Uterus (tissue), 2 donors: ENCODE results near the gene CLMP.

Experiments used
- POLR2A ChIP-seq, 2 donors: fragments of 450-650 bp; IDR thresholded peaks; one replicate each; pipeline ENCODE4 v1.6.1; 2016; ENCODE audit warnings: antibody characterized with exemption in 2 of 2, mild to moderate bottlenecking in 1 of 2, moderate library complexity in 1 of 2
- TF ChIP-seq, protein P1 (sequence below), 4 experiments: fragments of 200-600 bp in 2 of 4; fragments of 450-650 bp in 2 of 4; sonication (generic) in 2 of 4; IDR thresholded peaks; one replicate each; pipeline ENCODE4 v1.5.1; 2016 to 2019; ENCODE audit warnings: antibody characterized with exemption in 4 of 4, mild to moderate bottlenecking in 2 of 4, moderate library complexity in 1 of 4

DNA sequence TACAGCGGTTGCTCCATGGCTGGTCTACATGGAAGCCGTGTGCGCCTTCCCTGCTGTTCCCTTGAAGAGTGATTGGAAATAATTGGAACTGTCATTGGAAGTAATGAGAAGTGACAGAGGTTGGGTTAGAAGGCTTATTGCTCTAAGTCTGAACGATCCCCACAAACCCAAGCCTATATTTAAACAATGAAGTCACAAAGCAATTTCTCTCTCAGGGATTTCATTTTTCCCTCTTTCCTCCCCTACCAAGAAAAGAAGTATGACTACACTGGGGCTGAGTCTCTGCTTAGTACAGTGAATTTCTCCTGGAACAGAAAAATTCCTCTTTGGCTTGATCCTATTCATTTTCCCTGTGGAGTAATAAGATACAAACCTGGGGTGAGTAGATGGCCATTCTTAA lies 7.8 kb downstream of the CLMP start:
- TF ChIP-seq, protein P1, sequence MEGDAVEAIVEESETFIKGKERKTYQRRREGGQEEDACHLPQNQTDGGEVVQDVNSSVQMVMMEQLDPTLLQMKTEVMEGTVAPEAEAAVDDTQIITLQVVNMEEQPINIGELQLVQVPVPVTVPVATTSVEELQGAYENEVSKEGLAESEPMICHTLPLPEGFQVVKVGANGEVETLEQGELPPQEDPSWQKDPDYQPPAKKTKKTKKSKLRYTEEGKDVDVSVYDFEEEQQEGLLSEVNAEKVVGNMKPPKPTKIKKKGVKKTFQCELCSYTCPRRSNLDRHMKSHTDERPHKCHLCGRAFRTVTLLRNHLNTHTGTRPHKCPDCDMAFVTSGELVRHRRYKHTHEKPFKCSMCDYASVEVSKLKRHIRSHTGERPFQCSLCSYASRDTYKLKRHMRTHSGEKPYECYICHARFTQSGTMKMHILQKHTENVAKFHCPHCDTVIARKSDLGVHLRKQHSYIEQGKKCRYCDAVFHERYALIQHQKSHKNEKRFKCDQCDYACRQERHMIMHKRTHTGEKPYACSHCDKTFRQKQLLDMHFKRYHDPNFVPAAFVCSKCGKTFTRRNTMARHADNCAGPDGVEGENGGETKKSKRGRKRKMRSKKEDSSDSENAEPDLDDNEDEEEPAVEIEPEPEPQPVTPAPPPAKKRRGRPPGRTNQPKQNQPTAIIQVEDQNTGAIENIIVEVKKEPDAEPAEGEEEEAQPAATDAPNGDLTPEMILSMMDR (IDR thresholded peaks at IDR 0.05): no peak
- no peak for TF ChIP-seq POLR2A (IDR thresholded peaks at IDR 0.05)
